Endothelial cell of umbilical vein (primary cell): Measurements from ENCODE around the gene FARP1. TPM values are rescaled to one million over a fixed set of nuclear protein-coding genes. Genes with fewer than 3 reads are reported as not detected.

ENCODE experiments used
- BruUV-seq: library from RNA; stranded (reverse); fragments of 400-500 nt; replicated peaks from 2 replicates; lab custom pipeline; 2021; lab: Mats Ljungman, UMichigan
- CTCF ChIA-PET: fragments of 300-600, 350-600 bp; sonication (Branson Sonifier 250); formaldehyde crosslinking; loops from one replicate; lab custom pipeline; 2021; ENCODE audit warnings: antibody characterized with exemption, inconsistent platforms; lab: Charles Lee
- POLR2A ChIA-PET: fragments of 300-600, 350-600 bp; sonication (Branson Sonifier 250); formaldehyde crosslinking; loops from one replicate; lab custom pipeline; 2021; ENCODE audit warnings: antibody characterized with exemption, inconsistent platforms; lab: Charles Lee
- DNase-seq: peaks from one replicate; pipeline ENCODE4 v3.0.0-alpha.2; 2011; ENCODE audit warnings: low read depth, low spot score
- FAIRE-seq: peaks from 2 replicates; lab custom pipeline; 2011; peaks lifted over from hg19 to GRCh38; lab: Jason Lieb, UNC
- H2AFZ ChIP-seq: 2 replicates; pipeline ENCODE4 v1.6.0; 2012; ENCODE audit warnings: low read depth, low read length, control low read depth, inconsistent platforms
- H3K27ac ChIP-seq: 2 replicates; pipeline ENCODE4 v1.5.1; 2011; ENCODE audit warnings: low read depth, mild to moderate bottlenecking, control low read depth, low read length, moderate library complexity; ENCODE audit not compliant: insufficient read depth
- H3K27me3 ChIP-seq, 2 experiments: 2 replicates each; pipeline versions ENCODE4 v1.6.0 to v1.6.1; 2011; ENCODE audit warnings: low read length in 2 of 2, mixed read lengths in 1 of 2; ENCODE audit not compliant: control insufficient read depth in 2 of 2, insufficient read depth in 2 of 2
- H3K36me3 ChIP-seq, 2 experiments: 2 replicates in 1 of 2; 3 replicates in 1 of 2; pipeline ENCODE4 v1.5.1; 2011; ENCODE audit warnings: low read length in 2 of 2, mild to moderate bottlenecking in 1 of 2, moderate library complexity in 1 of 2; ENCODE audit not compliant: control insufficient read depth in 2 of 2, insufficient read depth in 2 of 2; ENCODE audit errors: extremely low read depth in 1 of 2
- H3K4me1 ChIP-seq: 3 replicates; pipeline ENCODE4 v1.5.1; 2011; ENCODE audit warnings: mild to moderate bottlenecking, low read length; ENCODE audit not compliant: control insufficient read depth, insufficient read depth; ENCODE audit errors: extremely low read depth
- H3K4me2 ChIP-seq: 2 replicates; pipeline ENCODE4 v1.6.1; 2011; ENCODE audit warnings: low read length, control low read depth, mixed read lengths; ENCODE audit not compliant: insufficient read depth
- H3K4me3 ChIP-seq, 3 experiments: fragments of 200-600 bp in 1 of 3; sonication (generic), shearing (Covaris generic) in 1 of 3; replicated peaks in 1 of 3; 2 replicates each; pipeline ENCODE4 v1.5.1; 2011 to 2016; ENCODE audit warnings: control low read depth in 3 of 3, low read length in 3 of 3, mild to moderate bottlenecking in 2 of 3, inconsistent platforms in 1 of 3, low read depth in 1 of 3, moderate library complexity in 1 of 3; ENCODE audit not compliant: insufficient read depth in 1 of 3
- H3K79me2 ChIP-seq: 2 replicates; pipeline ENCODE4 v1.6.0; 2012; ENCODE audit warnings: low read length, inconsistent platforms; ENCODE audit not compliant: control insufficient read depth, insufficient read depth
- H3K9ac ChIP-seq: replicated peaks from 2 replicates; pipeline ENCODE3; 2011; ENCODE audit warnings: low read length, control low read depth; ENCODE audit not compliant: insufficient read depth; ENCODE audit errors: extremely low read depth
- H3K9me1 ChIP-seq: replicated peaks from 3 replicates; pipeline ENCODE4 v1.6.0; 2011; ENCODE audit warnings: mild to moderate bottlenecking, low read length; ENCODE audit not compliant: control insufficient read depth, insufficient read depth; ENCODE audit errors: extremely low read depth
- H3K9me3 ChIP-seq: replicated peaks from 2 replicates; pipeline ENCODE4 v1.5.1; 2012; ENCODE audit warnings: low read length, inconsistent platforms; ENCODE audit not compliant: control insufficient read depth, insufficient read depth
- H4K20me1 ChIP-seq: replicated peaks from 2 replicates; pipeline ENCODE3; 2011; ENCODE audit warnings: mild to moderate bottlenecking, low read length; ENCODE audit not compliant: control insufficient read depth, insufficient read depth; ENCODE audit errors: extremely low read depth
- CTCF ChIP-seq, 2 donors: IDR thresholded peaks; 1 replicate in 1 of 2; 2 replicates in 1 of 2; pipeline ENCODE4 v1.5.1; 2011; ENCODE audit warnings: low read length in 2 of 2, mild to moderate bottlenecking in 2 of 2, moderate library complexity in 2 of 2, control low read depth in 1 of 2, inconsistent platforms in 1 of 2, low read depth in 1 of 2; ENCODE audit not compliant: insufficient read depth in 1 of 2; ENCODE audit errors: extremely low read depth in 1 of 2
- EZH2 ChIP-seq: IDR thresholded peaks from 2 replicates; pipeline ENCODE4 v1.6.1; 2012; ENCODE audit warnings: borderline replicate concordance, low read depth, mild to moderate bottlenecking, moderate library complexity, low read length, inconsistent platforms; ENCODE audit not compliant: severe bottlenecking
- FOS ChIP-seq: IDR thresholded peaks from 2 replicates; pipeline ENCODE4 v1.6.1; 2011; ENCODE audit warnings: mild to moderate bottlenecking, low read length, moderate library complexity, borderline replicate concordance; ENCODE audit not compliant: insufficient read depth
- GATA2 ChIP-seq: IDR thresholded peaks from 2 replicates; pipeline ENCODE4 v1.7.0; 2011; ENCODE audit warnings: low read depth, mild to moderate bottlenecking, moderate library complexity, mixed read lengths, low read length; ENCODE audit not compliant: insufficient read length, insufficient read depth
- JUN ChIP-seq: IDR thresholded peaks from 2 replicates; pipeline ENCODE4 v1.6.1; 2011; ENCODE audit warnings: borderline replicate concordance, low read depth; ENCODE audit not compliant: insufficient read length, insufficient read depth
- MAX ChIP-seq: IDR thresholded peaks from 2 replicates; pipeline ENCODE4 v1.6.1; 2011; ENCODE audit not compliant: insufficient read depth, insufficient read length
- MYC ChIP-seq: IDR thresholded peaks from one replicate; pipeline ENCODE4 v1.6.1; 2011; ENCODE audit warnings: mild to moderate bottlenecking, low read depth, low read length
- POLR2A ChIP-seq: IDR thresholded peaks from 2 replicates; pipeline ENCODE4 v1.6.1; 2012; ENCODE audit warnings: low read depth, mild to moderate bottlenecking, control low read depth, low read length
- POLR2AphosphoS5 ChIP-seq: IDR thresholded peaks from 2 replicates; pipeline ENCODE4 v1.6.1; 2012; ENCODE audit warnings: low read depth, mild to moderate bottlenecking, control low read depth, low read length, moderate library complexity; ENCODE audit not compliant: insufficient read depth
- dilution Hi-C: fragments of 300-500 bp; cut with MboI; formaldehyde crosslinking; loops from one replicate; pipeline ENCODE4 v1.15.0; 2019; ENCODE audit warnings: low sequenced_read_pairs; ENCODE audit not compliant: extremely low pct_ligation_motif_present
- intact Hi-C: fragments of 100-400 bp; cut with micrococcal nuclease; formaldehyde crosslinking; loops from one replicate; pipeline ENCODE4 v1.10.0; 2022
- polyA plus RNA-seq, 4 experiments: library from polyadenylated mRNA; depleted of rRNA in 3 of 4; stranded (reverse) in 3 of 4; unstranded in 1 of 4; fragments of >200 nt; gene quantifications; 2 replicates each; pipeline versions ENCODE4 v1.2.1 to v1.2.3, GENCODE V29; 2011 to 2012; ENCODE audit warnings: missing spikeins in 1 of 4
- total RNA-seq: library from RNA; stranded (reverse); gene quantifications from 2 replicates; pipeline ENCODE4 v1.2.3, GENCODE V29; 2021

FARP1 gene
- total and polyA plus RNA-seq, 2 donors (not counting 3 experiments of a cell fraction or from before 2014, with no cell fraction given), result 19.0 to 77.7 TPM

GRCh38 chr13:98320561-98321105, 177.7 kb downstream of the FARP1 start:
- POLR2A ChIA-PET, result no interaction called here
- no peaks in the 10 kb centered on the region for H3K9me3 ChIP-seq
- FAIRE-seq (no peak), DNase-seq (no peak)
- H3K79me2 ChIP-seq, result no peaks in the 10 kb centered on the region
- H3K4me2 ChIP-seq, result no peak overlapping the region
- H3K27me3 ChIP-seq, result no peaks in the 10 kb centered on the region
- intact Hi-C loops (no loop called here), dilution Hi-C loops (no loop called here)
- H4K20me1 ChIP-seq, result no peaks in the 10 kb centered on the region
- CTCF ChIA-PET, result interaction anchor here (1.0 kb wide), 1 partner anchor 23 kb away, joined by 3 read pairs; no protein-coding TSS in a partner anchor
- H3K4me1 ChIP-seq, result no peaks in the 10 kb centered on the region
- no peak overlapping the region for H3K4me3 ChIP-seq
- no peak overlapping the region for H3K27ac ChIP-seq
- H3K9ac ChIP-seq, result no peak overlapping the region
- no peaks in the 10 kb centered on the region for H3K36me3 ChIP-seq
- no TSS peak for BruUV-seq
- TF ChIP-seq POLR2AphosphoS5, result no peak
- TF ChIP-seq CTCF (IDR thresholded peaks at IDR 0.05; ENCODE audit: extremely low read depth in 1 of 2, insufficient read depth in 1 of 2, low read depth in 1 of 2, low read length in 2 of 2), result no peak
- no peak for TF ChIP-seq EZH2
- no peak for TF ChIP-seq MAX
- TF ChIP-seq POLR2A, result no peak
- TF ChIP-seq MYC, result no peak
- TF ChIP-seq GATA2, result no peak
- no peak for TF ChIP-seq FOS
- TF ChIP-seq JUN, result no peak
- H2AFZ ChIP-seq, result no peak overlapping the region
- no peaks in the 10 kb centered on the region for H3K9me1 ChIP-seq
